Nephron (organoid): ENCODE data around the gene JSRP1.

ENCODE experiments used
- H3K27ac Mint-ChIP-seq, 3 experiments: 2 replicates each; pipeline ENCODE4 v1.8.0; 2020; ENCODE audit warnings: mixed read lengths in 3 of 3, mild to moderate bottlenecking in 2 of 3, moderate library complexity in 1 of 3
- H3K27me3 Mint-ChIP-seq: 2 replicates; pipeline ENCODE4 v1.8.0; 2021; ENCODE audit warnings: low read depth, mild to moderate bottlenecking, moderate library complexity, mixed read lengths
- H3K36me3 Mint-ChIP-seq: 2 replicates; pipeline ENCODE4 v1.8.0; 2020; ENCODE audit warnings: low read depth, mixed read lengths
- H3K4me1 Mint-ChIP-seq: 2 replicates; pipeline ENCODE4 v1.8.0; 2020; ENCODE audit warnings: mixed read lengths
- H3K4me3 Mint-ChIP-seq, 3 experiments: 2 replicates each; pipeline ENCODE4 v1.8.0; 2020; ENCODE audit warnings: mild to moderate bottlenecking in 3 of 3, mixed read lengths in 3 of 3, moderate library complexity in 2 of 3
- H3K9me3 Mint-ChIP-seq: 2 replicates; pipeline ENCODE4 v1.8.0; 2020; ENCODE audit warnings: mixed read lengths
- TF ChIP-seq, protein P1 (sequence below), 3 experiments: fragments of 200-600 bp; sonication (generic); IDR thresholded peaks; one replicate each; pipeline ENCODE4 v1.5.0; 2021; ENCODE audit warnings: antibody characterized with exemption in 3 of 3; ENCODE audit not compliant: unreplicated experiment in 3 of 3

JSRP1 gene

DNA sequence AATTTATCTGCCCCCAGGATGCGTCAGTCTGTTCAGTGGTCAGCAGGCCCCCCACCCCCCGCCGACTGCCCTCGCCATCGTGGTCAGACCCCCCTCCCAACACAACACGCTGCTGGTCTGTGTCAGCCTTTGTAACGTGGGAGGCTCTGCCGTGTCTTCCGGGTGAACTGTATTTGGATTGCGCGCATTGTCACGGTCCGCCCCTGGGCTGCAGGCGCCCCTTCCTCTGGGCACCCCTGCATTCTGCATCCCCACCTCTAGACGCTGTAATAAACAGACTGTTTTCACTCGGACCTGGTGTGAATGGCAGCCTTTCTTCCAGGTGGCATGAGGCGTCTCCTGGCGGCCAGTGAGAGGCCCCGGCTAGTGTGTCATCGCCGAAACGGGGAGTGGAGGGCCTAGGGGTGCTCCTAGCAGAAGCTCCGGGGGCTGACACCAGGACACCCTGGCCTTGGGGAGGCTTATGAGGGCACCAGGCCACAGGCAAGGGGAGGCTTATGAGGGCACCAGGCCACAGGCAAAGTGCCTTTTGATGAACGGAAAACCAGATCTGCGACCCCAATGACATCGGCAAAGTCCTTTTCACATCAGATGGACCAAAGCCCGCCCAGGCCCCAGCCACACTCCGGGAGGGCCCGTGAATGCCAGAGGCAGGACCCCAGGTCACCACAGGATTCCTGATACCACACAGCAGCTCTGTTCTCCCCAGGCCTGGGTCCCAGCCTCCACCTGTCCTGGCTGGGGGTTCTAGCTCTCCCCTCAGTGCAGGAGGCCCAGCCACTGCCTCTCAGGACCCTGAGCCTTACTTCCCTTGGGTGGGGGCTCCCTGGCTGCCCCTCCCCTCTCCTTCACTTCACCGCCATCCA, 23.7 kb downstream of the JSRP1 start:
- TF ChIP-seq, protein P1, sequence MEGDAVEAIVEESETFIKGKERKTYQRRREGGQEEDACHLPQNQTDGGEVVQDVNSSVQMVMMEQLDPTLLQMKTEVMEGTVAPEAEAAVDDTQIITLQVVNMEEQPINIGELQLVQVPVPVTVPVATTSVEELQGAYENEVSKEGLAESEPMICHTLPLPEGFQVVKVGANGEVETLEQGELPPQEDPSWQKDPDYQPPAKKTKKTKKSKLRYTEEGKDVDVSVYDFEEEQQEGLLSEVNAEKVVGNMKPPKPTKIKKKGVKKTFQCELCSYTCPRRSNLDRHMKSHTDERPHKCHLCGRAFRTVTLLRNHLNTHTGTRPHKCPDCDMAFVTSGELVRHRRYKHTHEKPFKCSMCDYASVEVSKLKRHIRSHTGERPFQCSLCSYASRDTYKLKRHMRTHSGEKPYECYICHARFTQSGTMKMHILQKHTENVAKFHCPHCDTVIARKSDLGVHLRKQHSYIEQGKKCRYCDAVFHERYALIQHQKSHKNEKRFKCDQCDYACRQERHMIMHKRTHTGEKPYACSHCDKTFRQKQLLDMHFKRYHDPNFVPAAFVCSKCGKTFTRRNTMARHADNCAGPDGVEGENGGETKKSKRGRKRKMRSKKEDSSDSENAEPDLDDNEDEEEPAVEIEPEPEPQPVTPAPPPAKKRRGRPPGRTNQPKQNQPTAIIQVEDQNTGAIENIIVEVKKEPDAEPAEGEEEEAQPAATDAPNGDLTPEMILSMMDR (IDR thresholded peaks at IDR 0.05; ENCODE audit: unreplicated experiment in 3 of 3) = no peak
- no peaks in the 10 kb centered on the region for H3K9me3 Mint-ChIP-seq
- H3K27ac Mint-ChIP-seq = peak overlapping the region in 1 of 3 experiments; percentile 44
- H3K27me3 Mint-ChIP-seq = no peaks in the 10 kb centered on the region
- peaks cover 18% of the 10 kb centered on the region for H3K36me3 Mint-ChIP-seq
- peak overlapping the region; percentile 41 to 61 (median 54) for H3K4me3 Mint-ChIP-seq
- peaks cover 15% of the 10 kb centered on the region for H3K4me1 Mint-ChIP-seq

DNA sequence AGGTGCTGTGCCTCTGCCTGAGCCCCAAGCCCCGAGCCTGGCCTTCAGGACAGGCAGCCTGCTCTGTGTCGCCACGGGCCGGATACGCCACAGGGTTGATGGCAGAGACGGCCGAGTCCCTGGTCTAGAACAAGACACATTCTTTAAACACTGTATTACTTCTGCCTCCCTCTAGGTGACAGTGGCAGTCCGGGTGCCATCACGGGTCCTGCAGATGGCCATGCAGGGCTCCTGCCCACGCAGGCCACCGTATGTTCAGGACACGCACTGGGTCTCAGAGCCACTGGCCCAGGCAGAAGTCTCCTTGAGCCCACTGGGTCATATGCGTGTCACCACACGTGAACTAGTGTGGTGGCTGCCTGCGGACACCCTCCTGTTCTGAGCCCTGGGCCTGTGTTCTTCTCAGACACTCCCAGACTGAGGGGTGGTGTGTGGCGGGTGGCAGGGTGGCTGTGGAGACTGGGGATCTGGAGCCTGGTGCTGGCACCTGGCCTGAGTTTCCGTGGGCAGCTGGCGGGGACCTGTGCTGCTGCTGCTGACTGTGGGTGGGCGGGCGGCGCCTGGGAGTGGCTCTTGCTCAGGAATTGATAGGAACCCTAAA, 24.5 kb downstream of the JSRP1 start:
- Mint-ChIP-seq H3K4me3 (peak overlapping the region in 1 of 3 experiments; percentile 17), H3K36me3 (peaks cover 17% of the 10 kb centered on the region), H3K9me3 (no peaks in the 10 kb centered on the region), H3K4me1 (peaks cover 12% of the 10 kb centered on the region), H3K27ac (peak overlapping the region in 2 of 3 experiments; percentile 22 to 55), H3K27me3 (no peaks in the 10 kb centered on the region)
- TF ChIP-seq, protein P1 (IDR thresholded peaks at IDR 0.05; ENCODE audit: unreplicated experiment in 3 of 3) = no peak

DNA sequence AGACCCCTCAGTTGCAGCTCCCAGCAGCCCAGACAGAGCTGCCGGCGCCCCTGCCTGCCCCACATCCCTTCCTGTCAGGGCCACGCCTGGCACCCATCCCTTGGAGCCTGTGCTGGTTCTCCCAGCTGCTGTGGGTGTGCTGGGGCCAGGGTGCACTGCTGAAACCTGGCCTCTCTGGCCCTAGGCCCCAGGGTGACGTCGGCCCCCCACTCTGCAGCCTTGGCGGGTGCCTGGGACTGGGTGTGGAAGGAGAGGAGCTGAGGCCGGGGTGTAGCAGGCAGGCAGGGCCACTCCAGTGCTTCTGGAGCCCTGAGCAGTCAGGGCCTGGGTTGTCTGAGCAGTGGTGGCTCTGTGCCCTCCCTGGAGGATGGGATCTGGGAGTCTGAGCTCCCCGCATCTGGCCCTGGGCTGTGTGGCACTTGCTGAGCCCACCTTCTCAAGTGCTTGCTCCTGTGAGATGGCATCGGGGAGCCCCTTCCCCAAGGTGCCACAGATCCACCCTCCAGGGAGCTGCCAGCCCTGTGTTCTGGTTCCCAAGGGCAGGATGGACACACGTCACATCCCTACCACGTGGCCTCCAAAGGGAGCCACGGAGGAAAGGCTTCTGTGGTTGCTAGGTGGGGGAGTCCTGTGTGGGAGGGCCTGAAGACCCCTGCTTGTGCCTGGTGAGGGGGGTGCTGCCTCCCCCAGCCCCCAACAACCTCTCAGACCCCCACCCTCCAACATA, 25.2 kb downstream of the JSRP1 start:
- Mint-ChIP-seq H3K4me1 (peaks cover 5% of the 10 kb centered on the region), H3K27me3 (no peaks in the 10 kb centered on the region), H3K4me3 (no peak overlapping the region), H3K27ac (peak overlapping the region in 2 of 3 experiments; percentile 47 to 54), H3K9me3 (no peaks in the 10 kb centered on the region), H3K36me3 (peaks cover 14% of the 10 kb centered on the region)
- TF ChIP-seq, protein P1 (IDR thresholded peaks at IDR 0.05; ENCODE audit: unreplicated experiment in 3 of 3) = no peak

DNA sequence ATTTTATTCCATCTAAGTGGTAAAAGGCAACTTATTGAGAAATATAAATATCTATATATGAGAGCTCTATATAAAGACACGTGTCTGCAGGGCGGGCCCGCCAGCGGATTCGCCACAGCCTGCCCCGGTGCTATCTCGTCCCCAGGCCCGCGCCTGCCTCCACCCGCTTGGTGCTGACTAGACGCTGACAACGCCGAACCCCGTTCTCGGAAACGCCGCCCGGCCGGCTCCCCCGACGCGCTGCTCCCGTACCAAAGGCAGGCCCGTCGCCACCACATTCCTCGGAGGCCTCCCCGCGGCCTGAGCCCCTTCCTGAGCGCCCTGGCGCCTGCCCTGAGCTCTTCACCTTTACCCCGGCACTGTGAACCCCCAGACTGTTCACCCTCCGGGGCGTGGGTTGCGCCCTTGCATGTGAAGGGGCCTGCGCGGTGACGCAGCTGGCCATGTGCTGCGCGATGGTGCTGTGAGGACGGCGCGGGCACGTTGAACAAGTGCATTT, 26.1 kb downstream of the JSRP1 start:
- Mint-ChIP-seq H3K36me3 (peaks cover 18% of the 10 kb centered on the region), H3K27ac (peak overlapping the region in 2 of 3 experiments; percentile 47 to 54), H3K9me3 (no peaks in the 10 kb centered on the region), H3K27me3 (no peaks in the 10 kb centered on the region), H3K4me3 (peak overlapping the region in 2 of 3 experiments; percentile 26 to 59), H3K4me1 (peaks cover 2% of the 10 kb centered on the region)
- TF ChIP-seq, protein P1 (IDR thresholded peaks at IDR 0.05; ENCODE audit: unreplicated experiment in 3 of 3) = no peak

DNA sequence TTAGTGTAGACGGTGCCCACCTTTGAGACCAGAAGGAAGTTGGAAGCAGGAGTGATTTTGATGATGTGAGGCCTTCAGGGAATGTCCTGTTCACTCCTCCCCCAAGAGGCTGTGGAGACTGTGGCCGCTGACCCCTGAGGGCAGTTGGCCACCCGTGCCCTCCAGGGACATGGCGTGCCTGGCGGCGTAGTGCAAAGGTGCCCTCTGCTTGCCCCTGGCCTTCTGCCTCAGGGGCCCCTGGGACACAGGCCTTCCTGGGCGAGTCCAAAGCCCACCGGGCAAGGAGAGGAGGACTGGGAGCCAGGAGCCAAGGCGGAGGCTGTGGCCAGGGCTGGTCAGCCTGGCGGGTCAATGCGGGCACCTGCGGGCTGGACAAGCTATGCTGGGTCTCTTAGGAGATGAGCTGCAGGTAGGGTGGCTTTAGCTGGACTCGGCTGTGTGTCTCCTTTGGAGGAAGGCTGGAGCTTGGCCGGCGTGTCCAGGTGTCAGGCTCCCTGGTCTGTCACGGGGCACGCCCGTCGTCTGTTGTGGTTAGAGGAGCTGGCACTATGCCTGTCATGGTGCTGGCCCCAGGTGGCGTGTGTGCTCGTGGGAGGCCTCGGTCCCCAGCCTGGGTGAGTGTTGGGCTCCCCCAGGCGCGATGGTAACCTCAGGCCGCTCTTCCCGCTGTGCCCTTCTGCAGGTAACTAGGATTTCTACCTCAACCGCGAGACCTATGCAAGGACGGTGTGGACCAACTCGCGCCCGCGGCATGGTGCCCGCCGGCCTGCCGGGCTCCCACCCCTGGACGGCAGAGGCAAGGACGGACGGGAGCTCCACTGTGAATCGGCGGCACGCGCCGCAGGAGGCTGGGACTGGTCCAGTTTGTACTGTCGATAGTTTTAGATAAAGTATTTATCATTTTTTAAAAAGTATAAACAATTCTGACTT, 26.8 kb downstream of the JSRP1 start:
- Mint-ChIP-seq H3K36me3 (peaks cover 24% of the 10 kb centered on the region), H3K4me3 (no peak overlapping the region), H3K27me3 (no peaks in the 10 kb centered on the region), H3K9me3 (no peaks in the 10 kb centered on the region), H3K27ac (no peak overlapping the region), H3K4me1 (no peaks in the 10 kb centered on the region)
- TF ChIP-seq, protein P1 (IDR thresholded peaks at IDR 0.05; ENCODE audit: unreplicated experiment in 3 of 3) = no peak
